Measurements from ENCODE around the gene NPAS3. TPM values are rescaled to one million over a fixed set of nuclear protein-coding genes. Genes with fewer than 3 reads are reported as not detected.

The NPAS3 gene
- total and polyA plus RNA-seq, 4 donors = 0.07 to 0.09 (median 0.08) TPM; not detected in 1

DNA sequence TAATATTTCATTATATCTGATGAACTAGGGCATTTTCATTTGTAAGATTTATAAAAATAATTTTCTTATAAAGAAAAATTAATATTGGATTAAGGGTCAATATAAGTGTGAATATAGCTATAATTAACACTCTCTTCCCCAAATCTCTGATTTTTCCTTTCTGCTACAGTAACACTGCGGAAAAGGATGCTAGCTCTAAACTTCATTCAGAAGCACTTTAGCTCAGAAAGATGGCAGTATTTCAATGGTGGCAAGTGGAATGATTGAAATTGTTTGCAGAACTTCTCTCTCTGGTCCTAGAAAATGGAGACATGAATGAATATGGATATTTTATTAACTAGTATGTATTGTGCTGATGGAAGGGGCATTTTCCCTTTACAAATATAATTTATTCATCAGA, 8.4 kb downstream of the NPAS3 start:
- no peak for DNase-seq (ENCODE audit: low spot score)
- H3K4me3 ChIP-seq (ENCODE audit: low read depth in 1 of 3, low read length in 3 of 3) = no peak overlapping the region
- no peaks in the 10 kb centered on the region for H3K9me3 ChIP-seq (ENCODE audit: control insufficient read depth in 4 of 4, low read length in 3 of 4)
- H3K4me1 ChIP-seq (ENCODE audit: control insufficient read depth in 4 of 4, insufficient read depth in 4 of 4, low read length in 3 of 4) = no peaks in the 10 kb centered on the region
- no peak overlapping the region for H3K9ac ChIP-seq (ENCODE audit: low read depth in 1 of 2, low read length in 2 of 2)
- peaks cover 0 to 4% (median 0%) of the 10 kb centered on the region in 4 donors for H3K27me3 ChIP-seq (ENCODE audit: control insufficient read depth in 4 of 4, insufficient read depth in 4 of 4, low read length in 3 of 4)
- no peak overlapping the region for H3K27ac ChIP-seq (ENCODE audit: low read depth in 1 of 2, low read length in 2 of 2)
- no peaks in the 10 kb centered on the region for H3K36me3 ChIP-seq (ENCODE audit: control insufficient read depth in 4 of 4, insufficient read depth in 3 of 4, low read depth in 1 of 4, low read length in 3 of 4)
- 98% methylated on average over 1 of the region's 1 CpG for WGBS
- TF ChIP-seq FOXA1 (IDR thresholded peaks at IDR 0.05) (no peak), SP1 (IDR thresholded peaks at IDR 0.05) (no peak), FOXA2 (IDR thresholded peaks at IDR 0.05) (no peak), RXRA (IDR thresholded peaks at IDR 0.05) (no peak), NR2F2 (IDR thresholded peaks at IDR 0.05) (no peak), GABPA (IDR thresholded peaks at IDR 0.05 in 1 of 2, conservative IDR thresholded peaks at IDR 0.05 in 1 of 2) (no peak)
- TF ChIP-seq, protein P1, sequence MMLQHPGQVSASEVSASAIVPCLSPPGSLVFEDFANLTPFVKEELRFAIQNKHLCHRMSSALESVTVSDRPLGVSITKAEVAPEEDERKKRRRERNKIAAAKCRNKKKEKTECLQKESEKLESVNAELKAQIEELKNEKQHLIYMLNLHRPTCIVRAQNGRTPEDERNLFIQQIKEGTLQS (IDR thresholded peaks at IDR 0.05) = no peak
- TF ChIP-seq, protein P2, sequence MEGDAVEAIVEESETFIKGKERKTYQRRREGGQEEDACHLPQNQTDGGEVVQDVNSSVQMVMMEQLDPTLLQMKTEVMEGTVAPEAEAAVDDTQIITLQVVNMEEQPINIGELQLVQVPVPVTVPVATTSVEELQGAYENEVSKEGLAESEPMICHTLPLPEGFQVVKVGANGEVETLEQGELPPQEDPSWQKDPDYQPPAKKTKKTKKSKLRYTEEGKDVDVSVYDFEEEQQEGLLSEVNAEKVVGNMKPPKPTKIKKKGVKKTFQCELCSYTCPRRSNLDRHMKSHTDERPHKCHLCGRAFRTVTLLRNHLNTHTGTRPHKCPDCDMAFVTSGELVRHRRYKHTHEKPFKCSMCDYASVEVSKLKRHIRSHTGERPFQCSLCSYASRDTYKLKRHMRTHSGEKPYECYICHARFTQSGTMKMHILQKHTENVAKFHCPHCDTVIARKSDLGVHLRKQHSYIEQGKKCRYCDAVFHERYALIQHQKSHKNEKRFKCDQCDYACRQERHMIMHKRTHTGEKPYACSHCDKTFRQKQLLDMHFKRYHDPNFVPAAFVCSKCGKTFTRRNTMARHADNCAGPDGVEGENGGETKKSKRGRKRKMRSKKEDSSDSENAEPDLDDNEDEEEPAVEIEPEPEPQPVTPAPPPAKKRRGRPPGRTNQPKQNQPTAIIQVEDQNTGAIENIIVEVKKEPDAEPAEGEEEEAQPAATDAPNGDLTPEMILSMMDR (IDR thresholded peaks at IDR 0.05; ENCODE audit: low read depth, low read length, missing input control) = no peak
- TF ChIP-seq, protein P3, sequence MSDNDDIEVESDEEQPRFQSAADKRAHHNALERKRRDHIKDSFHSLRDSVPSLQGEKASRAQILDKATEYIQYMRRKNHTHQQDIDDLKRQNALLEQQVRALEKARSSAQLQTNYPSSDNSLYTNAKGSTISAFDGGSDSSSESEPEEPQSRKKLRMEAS (IDR thresholded peaks at IDR 0.05) = no peak

DNA sequence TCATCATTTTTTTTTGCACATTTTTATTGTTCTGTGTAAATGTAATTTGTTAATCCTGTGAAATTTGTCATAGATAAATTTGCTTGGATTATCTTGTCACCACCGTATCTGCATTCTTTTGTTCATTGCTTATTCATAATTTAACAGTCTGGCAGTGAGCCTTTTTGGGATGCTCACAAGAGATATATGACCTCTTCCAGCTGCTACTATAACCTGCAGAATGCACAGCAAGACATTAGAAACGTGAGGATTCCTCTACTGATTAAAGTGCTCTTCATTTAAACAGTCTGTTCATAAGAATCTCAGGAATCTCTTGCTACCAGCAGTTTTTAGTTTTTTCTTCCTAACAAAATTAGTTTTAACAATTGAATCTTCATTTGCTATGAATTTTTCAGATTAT, 9.1 kb downstream of the NPAS3 start:
- peaks cover 0 to 4% (median 0%) of the 10 kb centered on the region in 4 donors for H3K27me3 ChIP-seq (ENCODE audit: control insufficient read depth in 4 of 4, insufficient read depth in 4 of 4, low read length in 3 of 4)
- WGBS = 45% methylated on average over 2 of the region's 2 CpGs

DNA sequence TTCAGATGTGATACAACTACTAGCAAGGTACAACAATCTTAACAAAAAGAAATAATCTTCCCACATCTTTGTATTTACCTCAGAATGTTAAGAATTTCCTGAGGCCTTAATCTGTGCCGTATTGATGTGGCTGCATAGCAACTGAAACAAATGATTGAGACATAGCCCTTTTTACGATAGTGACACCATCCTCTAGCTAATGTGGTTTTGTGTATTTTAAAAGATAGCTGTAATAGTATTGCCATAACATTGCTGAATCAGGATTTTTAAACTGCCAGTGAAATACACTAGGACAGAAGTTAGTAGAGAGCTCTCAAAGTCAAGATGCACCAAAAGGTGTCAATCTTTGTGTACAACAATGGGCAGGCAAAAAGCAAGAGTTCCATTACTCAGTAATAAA, 11.9 kb downstream of the NPAS3 start:
- H3K9me3 ChIP-seq (ENCODE audit: control insufficient read depth in 4 of 4, low read length in 3 of 4) = no peaks in the 10 kb centered on the region
- H3K27ac ChIP-seq (ENCODE audit: low read depth in 1 of 2, low read length in 2 of 2) = no peak overlapping the region
- 78% methylated on average over 2 of the region's 2 CpGs for WGBS
- H3K36me3 ChIP-seq (ENCODE audit: control insufficient read depth in 4 of 4, insufficient read depth in 3 of 4, low read depth in 1 of 4, low read length in 3 of 4) = no peaks in the 10 kb centered on the region
- no peak for DNase-seq (ENCODE audit: low spot score)
- H3K4me3 ChIP-seq (ENCODE audit: low read depth in 1 of 3, low read length in 3 of 3) = no peak overlapping the region
- H3K4me1 ChIP-seq (ENCODE audit: control insufficient read depth in 4 of 4, insufficient read depth in 4 of 4, low read length in 3 of 4) = no peaks in the 10 kb centered on the region
- H3K27me3 ChIP-seq (ENCODE audit: control insufficient read depth in 4 of 4, insufficient read depth in 4 of 4, low read length in 3 of 4) = peaks cover 0 to 4% (median 0%) of the 10 kb centered on the region in 4 donors
- no peak overlapping the region for H3K9ac ChIP-seq (ENCODE audit: low read depth in 1 of 2, low read length in 2 of 2)
- TF ChIP-seq GABPA (IDR thresholded peaks at IDR 0.05 in 1 of 2, conservative IDR thresholded peaks at IDR 0.05 in 1 of 2) (no peak), RAD21 (IDR thresholded peaks at IDR 0.05) (no peak), EGR1 (IDR thresholded peaks at IDR 0.05; ENCODE audit: low read depth in 2 of 2) (no peak), RXRA (IDR thresholded peaks at IDR 0.05) (no peak), HNF4G (IDR thresholded peaks at IDR 0.05) (no peak)
- TF ChIP-seq, protein P4, sequence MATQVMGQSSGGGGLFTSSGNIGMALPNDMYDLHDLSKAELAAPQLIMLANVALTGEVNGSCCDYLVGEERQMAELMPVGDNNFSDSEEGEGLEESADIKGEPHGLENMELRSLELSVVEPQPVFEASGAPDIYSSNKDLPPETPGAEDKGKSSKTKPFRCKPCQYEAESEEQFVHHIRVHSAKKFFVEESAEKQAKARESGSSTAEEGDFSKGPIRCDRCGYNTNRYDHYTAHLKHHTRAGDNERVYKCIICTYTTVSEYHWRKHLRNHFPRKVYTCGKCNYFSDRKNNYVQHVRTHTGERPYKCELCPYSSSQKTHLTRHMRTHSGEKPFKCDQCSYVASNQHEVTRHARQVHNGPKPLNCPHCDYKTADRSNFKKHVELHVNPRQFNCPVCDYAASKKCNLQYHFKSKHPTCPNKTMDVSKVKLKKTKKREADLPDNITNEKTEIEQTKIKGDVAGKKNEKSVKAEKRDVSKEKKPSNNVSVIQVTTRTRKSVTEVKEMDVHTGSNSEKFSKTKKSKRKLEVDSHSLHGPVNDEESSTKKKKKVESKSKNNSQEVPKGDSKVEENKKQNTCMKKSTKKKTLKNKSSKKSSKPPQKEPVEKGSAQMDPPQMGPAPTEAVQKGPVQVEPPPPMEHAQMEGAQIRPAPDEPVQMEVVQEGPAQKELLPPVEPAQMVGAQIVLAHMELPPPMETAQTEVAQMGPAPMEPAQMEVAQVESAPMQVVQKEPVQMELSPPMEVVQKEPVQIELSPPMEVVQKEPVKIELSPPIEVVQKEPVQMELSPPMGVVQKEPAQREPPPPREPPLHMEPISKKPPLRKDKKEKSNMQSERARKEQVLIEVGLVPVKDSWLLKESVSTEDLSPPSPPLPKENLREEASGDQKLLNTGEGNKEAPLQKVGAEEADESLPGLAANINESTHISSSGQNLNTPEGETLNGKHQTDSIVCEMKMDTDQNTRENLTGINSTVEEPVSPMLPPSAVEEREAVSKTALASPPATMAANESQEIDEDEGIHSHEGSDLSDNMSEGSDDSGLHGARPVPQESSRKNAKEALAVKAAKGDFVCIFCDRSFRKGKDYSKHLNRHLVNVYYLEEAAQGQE (IDR thresholded peaks at IDR 0.05) = no peak
- TF ChIP-seq, protein P5, sequence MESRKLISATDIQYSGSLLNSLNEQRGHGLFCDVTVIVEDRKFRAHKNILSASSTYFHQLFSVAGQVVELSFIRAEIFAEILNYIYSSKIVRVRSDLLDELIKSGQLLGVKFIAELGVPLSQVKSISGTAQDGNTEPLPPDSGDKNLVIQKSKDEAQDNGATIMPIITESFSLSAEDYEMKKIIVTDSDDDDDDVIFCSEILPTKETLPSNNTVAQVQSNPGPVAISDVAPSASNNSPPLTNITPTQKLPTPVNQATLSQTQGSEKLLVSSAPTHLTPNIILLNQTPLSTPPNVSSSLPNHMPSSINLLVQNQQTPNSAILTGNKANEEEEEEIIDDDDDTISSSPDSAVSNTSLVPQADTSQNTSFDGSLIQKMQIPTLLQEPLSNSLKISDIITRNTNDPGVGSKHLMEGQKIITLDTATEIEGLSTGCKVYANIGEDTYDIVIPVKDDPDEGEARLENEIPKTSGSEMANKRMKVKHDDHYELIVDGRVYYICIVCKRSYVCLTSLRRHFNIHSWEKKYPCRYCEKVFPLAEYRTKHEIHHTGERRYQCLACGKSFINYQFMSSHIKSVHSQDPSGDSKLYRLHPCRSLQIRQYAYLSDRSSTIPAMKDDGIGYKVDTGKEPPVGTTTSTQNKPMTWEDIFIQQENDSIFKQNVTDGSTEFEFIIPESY (IDR thresholded peaks at IDR 0.05) = no peak
- TF ChIP-seq, protein P1 (IDR thresholded peaks at IDR 0.05) = no peak

More for the DNA sequence above, 9.1 kb downstream of the NPAS3 start:
- Histone ChIP-seq H3K36me3 (ENCODE audit: control insufficient read depth in 4 of 4, insufficient read depth in 3 of 4, low read depth in 1 of 4, low read length in 3 of 4) (no peaks in the 10 kb centered on the region), H3K9me3 (ENCODE audit: control insufficient read depth in 4 of 4, low read length in 3 of 4) (no peaks in the 10 kb centered on the region), H3K9ac (ENCODE audit: low read depth in 1 of 2, low read length in 2 of 2) (no peak overlapping the region), H3K4me3 (ENCODE audit: low read depth in 1 of 3, low read length in 3 of 3) (no peak overlapping the region), H3K4me1 (ENCODE audit: control insufficient read depth in 4 of 4, insufficient read depth in 4 of 4, low read length in 3 of 4) (no peaks in the 10 kb centered on the region), H3K27ac (ENCODE audit: low read depth in 1 of 2, low read length in 2 of 2) (no peak overlapping the region)
- no peak for DNase-seq (ENCODE audit: low spot score)
- TF ChIP-seq HNF4G (IDR thresholded peaks at IDR 0.05) (no peak), FOXA1 (IDR thresholded peaks at IDR 0.05) (no peak), JUND (IDR thresholded peaks at IDR 0.05) (no peak), FOXA2 (IDR thresholded peaks at IDR 0.05) (no peak), SP1 (IDR thresholded peaks at IDR 0.05) (no peak), TAF1 (conservative IDR thresholded peaks at IDR 0.05) (no peak), YY1 (IDR thresholded peaks at IDR 0.05) (no peak)
- TF ChIP-seq, protein P2 (IDR thresholded peaks at IDR 0.05; ENCODE audit: low read depth, low read length, missing input control) = no peak

Measured in liver (tissue), 9 donors.